GM12878 (cell line): ENCODE measurements around the gene GRK7. TPM values are rescaled to one million over a fixed set of nuclear protein-coding genes. Genes with fewer than 3 reads are reported as not detected.

Experiments
- ATAC-seq: fragments of 200-7000 bp; cut with Tn5 transposase; 3 replicates; pipeline ENCODE4 v1.9.1; 2020; ENCODE audit warnings: mild to moderate bottlenecking, moderate library complexity
- BruUV-seq: library from RNA; stranded (reverse); fragments of 400-500 nt; replicated peaks from 2 replicates; lab custom pipeline; 2021; lab: Mats Ljungman, UMichigan
- CTCF ChIA-PET: fragments of 300-600 bp; sonication (Branson Sonifier 250); formaldehyde crosslinking; extraction: SDS; loops from one replicate; lab custom pipeline; 2021; ENCODE audit warnings: inconsistent platforms; lab: Yijun Ruan, JAX
- POLR2A ChIA-PET: fragments of 350-600 bp; formaldehyde crosslinking; extraction: SDS; loops from one replicate; lab custom pipeline; 2021; ENCODE audit warnings: inconsistent platforms; lab: Charles Lee
- RAD21 ChIA-PET: fragments of 300-600 bp; sonication (Branson Sonifier 250); formaldehyde crosslinking; loops from one replicate; lab custom pipeline; 2023; ENCODE audit warnings: antibody characterized with exemption; ENCODE audit not compliant: unreplicated experiment; lab: Charles Lee
- SMC1A ChIA-PET: fragments of 300-600 bp; sonication (Branson Sonifier 250); formaldehyde crosslinking; loops from one replicate; lab custom pipeline; 2023; ENCODE audit not compliant: unreplicated experiment, uncharacterized antibody; lab: Charles Lee
- DNase-seq: peaks from one replicate; pipeline ENCODE4 v3.0.0-alpha.2; 2011; ENCODE audit warnings: low read depth, low spot score
- FAIRE-seq: peaks from 3 replicates; lab custom pipeline; 2011; peaks lifted over from hg19 to GRCh38; lab: Jason Lieb, UNC
- H2AFZ ChIP-seq: 2 replicates; pipeline ENCODE4 v1.6.0; 2011; ENCODE audit warnings: low read depth, low read length, control low read depth; ENCODE audit not compliant: control insufficient read depth
- H3K27ac ChIP-seq: 2 replicates; pipeline ENCODE4 v1.5.1; 2011; ENCODE audit warnings: control low read depth; ENCODE audit not compliant: control insufficient read depth, insufficient read depth
- H3K27me3 ChIP-seq, 2 experiments: replicated peaks in 1 of 2; 2 replicates each; pipeline versions ENCODE4 v1.6.0 to v1.6.1; 2011; ENCODE audit warnings: low read length in 1 of 2; ENCODE audit not compliant: control insufficient read depth in 2 of 2, insufficient read depth in 2 of 2
- H3K36me3 ChIP-seq, 2 experiments: 2 replicates each; pipeline ENCODE4 v1.5.1; 2011; ENCODE audit warnings: low read length in 1 of 2; ENCODE audit not compliant: control insufficient read depth in 2 of 2, insufficient read depth in 2 of 2
- H3K4me1 ChIP-seq: 2 replicates; pipeline ENCODE4 v1.6.1; 2011; ENCODE audit warnings: mild to moderate bottlenecking, low read length, moderate library complexity, mixed read lengths; ENCODE audit not compliant: control insufficient read depth, insufficient read depth
- H3K4me2 ChIP-seq: 2 replicates; pipeline ENCODE4 v1.6.0; 2011; ENCODE audit warnings: control low read depth; ENCODE audit not compliant: control insufficient read depth, insufficient read depth
- H3K4me3 ChIP-seq: fragments of 200-600 bp; sonication (generic); 2 replicates; pipeline ENCODE4 v1.5.1; 2016
- H3K79me2 ChIP-seq: 2 replicates; pipeline ENCODE4 v1.6.0; 2011; ENCODE audit warnings: low read length; ENCODE audit not compliant: control insufficient read depth, insufficient read depth
- H3K9ac ChIP-seq: 2 replicates; pipeline ENCODE4 v1.8.0; 2011; ENCODE audit warnings: low read length, control low read depth, mixed read lengths; ENCODE audit not compliant: control insufficient read depth, insufficient read depth
- H3K9me3 ChIP-seq: replicated peaks from 3 replicates; pipeline ENCODE4 v1.5.1; 2011; ENCODE audit warnings: mild to moderate bottlenecking, low read length; ENCODE audit not compliant: control insufficient read depth, insufficient read depth
- H4K20me1 ChIP-seq: 2 replicates; pipeline ENCODE4 v1.6.0; 2011; ENCODE audit not compliant: control insufficient read depth, insufficient read depth
- ASH2L ChIP-seq: fragments of 300-600, 200-600 bp; sonication (generic); IDR thresholded peaks from 2 replicates; pipeline ENCODE4 v1.6.1; 2017; ENCODE audit warnings: low read depth, mild to moderate bottlenecking, borderline replicate concordance
- CEBPB ChIP-seq, 2 experiments: fragments of 150-350 bp in 1 of 2; IDR thresholded peaks; 2 replicates each; pipeline ENCODE4 v1.6.1; 2012 to 2014; ENCODE audit warnings: low read depth in 2 of 2, low read length in 2 of 2, borderline replicate concordance in 1 of 2, inconsistent platforms in 1 of 2
- CREB1 ChIP-seq: IDR thresholded peaks from 2 replicates; pipeline ENCODE4 v1.6.1; 2012; ENCODE audit warnings: low read depth, mild to moderate bottlenecking, inconsistent platforms
- FOXK2 ChIP-seq: fragments of 450-650 bp; IDR thresholded peaks from 2 replicates; pipeline ENCODE4 v1.6.1; 2017; ENCODE audit warnings: mild to moderate bottlenecking, moderate library complexity
- HDGF ChIP-seq: fragments of 450-650 bp; IDR thresholded peaks from 2 replicates; pipeline ENCODE4 v1.6.1; 2016; ENCODE audit warnings: antibody characterized with exemption
- JUNB ChIP-seq: IDR thresholded peaks from 2 replicates; pipeline ENCODE4 v1.6.1; 2016; ENCODE audit warnings: antibody characterized with exemption, mild to moderate bottlenecking
- KAT2A ChIP-seq: conservative IDR thresholded peaks from 2 replicates; pipeline ENCODE4 v1.6.1; 2011; ENCODE audit warnings: low read depth, low read length; ENCODE audit not compliant: control insufficient read depth
- PAX8 ChIP-seq: fragments of 450-650 bp; IDR thresholded peaks from 2 replicates; pipeline ENCODE4 v1.6.1; 2017; ENCODE audit warnings: mild to moderate bottlenecking, moderate library complexity
- POLR2A ChIP-seq: IDR thresholded peaks from 2 replicates; pipeline ENCODE4 v1.6.1; 2011; ENCODE audit warnings: low read depth, mild to moderate bottlenecking, low read length
- RELA ChIP-seq: fragments of 450-650 bp; IDR thresholded peaks from 2 replicates; pipeline ENCODE4 v1.8.0; 2014; ENCODE audit warnings: borderline replicate concordance; ENCODE audit not compliant: partially characterized antibody
- RFX5 ChIP-seq: IDR thresholded peaks from 2 replicates; pipeline ENCODE4 v1.6.1; 2011; ENCODE audit warnings: low read depth, low read length, improper control_type of control experiment
- RUNX3 ChIP-seq: IDR thresholded peaks from 2 replicates; pipeline ENCODE4 v1.6.1; 2012; ENCODE audit warnings: low read length, inconsistent platforms
- SKIL ChIP-seq: fragments of 450-650 bp; IDR thresholded peaks from 2 replicates; pipeline ENCODE4 v1.6.1; 2017; ENCODE audit warnings: mild to moderate bottlenecking, low read depth, inconsistent platforms; ENCODE audit not compliant: poor library complexity, severe bottlenecking
- SREBF2 ChIP-seq: IDR thresholded peaks from 2 replicates; pipeline ENCODE4 v1.6.1; 2012; ENCODE audit warnings: mild to moderate bottlenecking, low read length
- TCF12 ChIP-seq: IDR thresholded peaks from 2 replicates; pipeline ENCODE4 v1.6.1; 2011; ENCODE audit warnings: low read depth, mild to moderate bottlenecking, low read length
- YBX1 ChIP-seq: fragments of 450-650 bp; IDR thresholded peaks from 2 replicates; pipeline ENCODE4 v1.6.1; 2016; ENCODE audit warnings: antibody characterized with exemption
- ZBTB11 ChIP-seq: fragments of 450-650 bp; formaldehyde crosslinking; IDR thresholded peaks from 2 replicates; pipeline ENCODE4 v1.5.0; 2022; ENCODE audit warnings: mild to moderate bottlenecking, missing genetic modification characterization
- WGBS: methylation state at CpG from one replicate; pipeline ENCODE4 v1.1.6; 2016; ENCODE audit warnings: low lambda C conversion rate; ENCODE audit not compliant: insufficient replicate concordance, insufficient coverage; ENCODE audit errors: missing lambda C conversion rate; 5-methylcytosine and 5-hydroxymethylcytosine counted together
- in situ Hi-C: fragments of 300-500 bp; cut with MboI; formaldehyde crosslinking; loops from 9 replicates; pipeline ENCODE4 v1.14.3; 2018; ENCODE audit warnings: mixed read lengths
- intact Hi-C: fragments of 100-400 bp; cut with micrococcal nuclease; formaldehyde crosslinking; loops from one replicate; pipeline ENCODE4 v1.14.2; 2022; ENCODE audit not compliant: unreplicated experiment
- polyA plus RNA-seq, 11 experiments: library from polyadenylated mRNA; depleted of rRNA in 4 of 11; unstranded in 6 of 11; stranded (reverse) in 5 of 11; fragments of >200 nt; fragmentation: Nextera tagmentation in 4 of 11; fragmentation: Illumina TruSeq in 1 of 11; extraction: Ambion mirVana in 4 of 11; extraction: Trizol in 1 of 11; gene quantifications; 1 replicate in 1 of 11; 2 replicates in 10 of 11; pipeline versions ENCODE4 v1.2.1 to v1.2.3, GENCODE V29; 2011 to 2016; ENCODE audit warnings: inconsistent platforms in 2 of 11, missing spikeins in 2 of 11, low read depth in 1 of 11
- total RNA-seq, 4 experiments: library from RNA; depleted of rRNA in 3 of 4; stranded (reverse); fragments of >200 nt in 3 of 4; fragmentation: Illumina TruSeq in 1 of 4; extraction: Trizol in 1 of 4; gene quantifications; 2 replicates each; pipeline versions ENCODE4 v1.2.1 to v1.2.3, GENCODE V29; 2013 to 2021

Gene GRK7
- total and polyA plus RNA-seq, 10 of the 15 experiments (the other 5 are each of a cell fraction or from before 2014, with no cell fraction given): not detected

- ATAC-seq: no peak
- SMC1A ChIA-PET: interaction anchor here (1.2 kb wide), 1 partner anchor 13 kb away, joined by 4 read pairs; no protein-coding TSS in a partner anchor
- FAIRE-seq: no peak
- no peak overlapping the region for H3K4me3 ChIP-seq
- no peak for DNase-seq
- RAD21 ChIA-PET: no interaction called here
- H3K79me2 ChIP-seq: no peaks in the 10 kb centered on the region
- H3K4me2 ChIP-seq: no peak overlapping the region
- H3K9ac ChIP-seq: no peak overlapping the region
- no peaks in the 10 kb centered on the region for H4K20me1 ChIP-seq
- TF ChIP-seq HDGF (no peak), TCF12 (no peak), RFX5 (no peak), PAX8 (no peak), ASH2L (no peak), CREB1 (no peak), RELA (no peak), FOXK2 (no peak), JUNB (no peak), KAT2A (no peak), RUNX3 (no peak)
- TF ChIP-seq, all 136 proteins: peak for 0
- POLR2A ChIA-PET: no interaction called here
- in situ Hi-C loops: no loop called here
- Histone ChIP-seq H2AFZ (no peak overlapping the region), H3K36me3 (no peaks in the 10 kb centered on the region), H3K27me3 (no peaks in the 10 kb centered on the region), H3K27ac (no peak overlapping the region), H3K4me1 (no peaks in the 10 kb centered on the region), H3K9me3 (no peaks in the 10 kb centered on the region)
- no TSS peak for BruUV-seq
- 71% methylated on average over 6 of the region's 6 CpGs for WGBS
- intact Hi-C loops: no loop called here
- CTCF ChIA-PET: no interaction called here
These were observed 20.4 kb downstream of the GRK7 start for GRCh38 chr3:141783632-141784031.

- in situ Hi-C loops (no loop called here), intact Hi-C loops (no loop called here)
- Histone ChIP-seq H3K4me2 (no peak overlapping the region), H4K20me1 (no peaks in the 10 kb centered on the region), H3K9ac (no peak overlapping the region), H2AFZ (no peak overlapping the region), H3K79me2 (no peaks in the 10 kb centered on the region), H3K27me3 (no peaks in the 10 kb centered on the region), H3K4me3 (no peak overlapping the region), H3K4me1 (no peaks in the 10 kb centered on the region), H3K9me3 (no peaks in the 10 kb centered on the region), H3K36me3 (no peaks in the 10 kb centered on the region), H3K27ac (no peak overlapping the region)
- ATAC-seq: no peak
- no peak for DNase-seq
- FAIRE-seq: no peak
- ChIA-PET POLR2A (no interaction called here), RAD21 (no interaction called here), SMC1A (no interaction called here), CTCF (no interaction called here)
- BruUV-seq: no TSS peak
- WGBS: 31% methylated on average over 8 of the region's 8 CpGs
- TF ChIP-seq ZBTB11 (CRISPR knock-in tag): no peak
- TF ChIP-seq POLR2A: no peak
- TF ChIP-seq SREBF2: no peak
- no peak for TF ChIP-seq YBX1
- TF ChIP-seq CEBPB (IDR thresholded peaks at IDR 0.05; ENCODE audit: borderline replicate concordance in 1 of 2, low read depth in 2 of 2, low read length in 2 of 2): no peak
- TF ChIP-seq SKIL: no peak
These were observed 20.9 kb downstream of the GRK7 start for GRCh38 chr3:141784096-141784495.
